CD4-positive, alpha-beta T cell treated with Interleukin-15 for 1 hour (primary cell): ENCODE results near the gene PLA2R1.

Experiments
- DNase-seq: peaks from one replicate; pipeline ENCODE4 v3.0.0-alpha.2; 2020

Gene PLA2R1

GRCh38 chr2:160062292-160063005 lies at the start of gene PLA2R1:
Gene PLA2R1 (minus strand): TSS chr2:160062615. CDS start chr2:160062403, 212 bp downstream.
- no peak for DNase-seq

- DNase-seq: no peak
These were observed 48.3 kb upstream of the PLA2R1 start for GRCh38 chr2:160110674-160111239.

- peak; percentile 41 for DNase-seq
These were observed 47.7 kb upstream of the PLA2R1 start for GRCh38 chr2:160109939-160110673.

GRCh38 chr2:160109243-160109642 lies 46.8 kb upstream of the PLA2R1 start:
- DNase-seq: no peak

GRCh38 chr2:160108646-160109045 lies 46.2 kb upstream of the PLA2R1 start:
- DNase-seq: no peak

- DNase-seq: no peak
These were observed 43.0 kb upstream of the PLA2R1 start for GRCh38 chr2:160105366-160105765.

GRCh38 chr2:160104115-160104514 lies 41.7 kb upstream of the PLA2R1 start:
- no peak for DNase-seq

- DNase-seq: no peak
These were observed 34.9 kb upstream of the PLA2R1 start for GRCh38 chr2:160097326-160097725.

- DNase-seq: no peak
These were observed 34.0 kb upstream of the PLA2R1 start for GRCh38 chr2:160096409-160096808.

GRCh38 chr2:160092445-160092844 lies 30.0 kb upstream of the PLA2R1 start:
- DNase-seq: no peak

- DNase-seq: no peak
These were observed 29.0 kb upstream of the PLA2R1 start for GRCh38 chr2:160091381-160091780.

- no peak for DNase-seq
These were observed 25.7 kb upstream of the PLA2R1 start for GRCh38 chr2:160087854-160088745.

GRCh38 chr2:160085662-160086061 lies 23.2 kb upstream of the PLA2R1 start:
- DNase-seq: no peak

GRCh38 chr2:160077912-160078810 lies 15.7 kb upstream of the PLA2R1 start:
- DNase-seq: no peak

GRCh38 chr2:160076914-160077313 lies 14.5 kb upstream of the PLA2R1 start:
- DNase-seq: no peak

- DNase-seq: no peak
These were observed 13.8 kb upstream of the PLA2R1 start for GRCh38 chr2:160076241-160076640.

GRCh38 chr2:160075171-160075570 lies 12.8 kb upstream of the PLA2R1 start:
- DNase-seq: no peak

GRCh38 chr2:160073284-160073888 lies 11.0 kb upstream of the PLA2R1 start:
- DNase-seq: no peak

GRCh38 chr2:160068906-160069305 lies 6.5 kb upstream of the PLA2R1 start:
- DNase-seq: no peak

GRCh38 chr2:160064916-160065315 lies 2.5 kb upstream of the PLA2R1 start:
- no peak for DNase-seq

- no peak for DNase-seq
These were observed 1.6 kb upstream of the PLA2R1 start for GRCh38 chr2:160063879-160064612.
